Epidermal melanocyte (primary cell): ENCODE data around the gene FKBP11.

Experiments
- DNase-seq: peaks from one replicate; pipeline ENCODE4 v3.0.0; 2011; ENCODE audit warnings: low spot score; ENCODE audit not compliant: insufficient read length

FKBP11 gene

DNA sequence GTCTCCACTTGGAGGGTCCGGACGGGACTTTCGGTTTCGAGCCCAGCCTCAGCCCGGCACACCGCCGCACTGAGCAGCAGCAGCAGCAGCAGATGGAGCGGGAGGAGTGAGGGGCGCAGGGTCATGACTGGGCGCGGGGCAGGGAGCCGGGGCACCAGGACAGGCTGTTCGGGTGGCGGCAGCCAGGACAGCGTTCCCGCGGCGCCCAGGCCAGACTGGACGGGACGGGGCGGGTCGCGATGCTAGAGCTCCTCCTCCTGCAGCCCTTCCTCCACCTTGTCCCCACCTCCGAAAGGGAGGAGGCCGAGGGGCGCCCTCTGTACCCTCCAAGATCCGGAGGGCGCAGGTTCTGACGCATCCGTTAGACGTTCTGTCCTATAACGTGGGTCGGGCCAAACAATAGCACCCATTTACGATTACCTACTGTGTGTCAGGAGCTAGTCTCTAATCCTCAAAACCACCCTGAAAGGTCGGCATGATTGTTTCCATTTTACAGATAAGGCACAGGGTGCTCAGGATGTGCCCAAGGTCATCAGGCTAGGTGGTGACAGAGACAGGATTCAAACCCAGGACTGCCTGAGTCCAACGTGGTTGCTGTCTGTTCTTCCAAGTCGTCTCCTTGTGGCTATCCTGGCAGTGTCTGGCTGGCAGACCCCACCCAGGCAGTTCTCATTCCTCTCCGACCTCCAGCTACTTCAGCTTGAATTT, at the start of gene FKBP11:
Gene FKBP11, minus strand, starts transcription at position 189 of the 708 bp plus-strand sequence. Its CDS starts 64 bp downstream, at position 125.
- peak; percentile 60 for DNase-seq

DNA sequence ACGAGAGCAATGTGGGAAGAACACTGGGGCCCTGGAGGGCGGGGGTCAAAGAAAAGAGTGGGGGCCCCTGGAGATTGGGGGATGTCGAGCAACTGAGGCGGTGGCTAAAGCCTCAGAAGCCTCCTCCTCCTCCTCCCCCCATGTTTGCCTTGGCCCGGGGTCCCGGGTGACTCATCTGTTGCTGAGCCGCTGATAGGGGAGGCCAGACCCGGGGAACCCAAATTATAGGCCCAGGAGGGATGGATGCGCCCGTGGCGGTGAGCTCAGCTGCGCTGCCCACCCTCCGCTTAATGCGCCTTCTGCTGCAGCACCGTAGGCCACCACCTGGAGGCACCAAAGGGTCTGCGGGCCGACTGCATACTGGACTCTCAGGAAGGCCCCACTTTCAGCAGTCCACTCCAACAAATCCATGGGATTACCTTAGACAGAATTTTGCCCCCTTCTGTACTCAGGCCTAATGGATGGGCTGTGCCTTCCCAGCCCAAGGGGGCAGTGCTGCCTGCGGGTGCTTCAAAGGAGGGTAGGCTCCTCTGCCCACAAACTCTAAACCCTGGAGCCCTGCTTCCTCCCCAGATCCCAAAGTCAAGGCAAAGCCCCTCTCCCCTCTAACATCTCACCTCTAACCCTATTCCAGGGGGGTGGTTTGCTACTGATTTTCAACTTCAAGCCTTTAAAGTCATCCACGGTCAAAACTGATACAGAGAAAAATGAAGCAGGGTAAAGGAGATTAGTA, 48.8 kb upstream of the FKBP11 start:
- peak; percentile 32 for DNase-seq

DNA sequence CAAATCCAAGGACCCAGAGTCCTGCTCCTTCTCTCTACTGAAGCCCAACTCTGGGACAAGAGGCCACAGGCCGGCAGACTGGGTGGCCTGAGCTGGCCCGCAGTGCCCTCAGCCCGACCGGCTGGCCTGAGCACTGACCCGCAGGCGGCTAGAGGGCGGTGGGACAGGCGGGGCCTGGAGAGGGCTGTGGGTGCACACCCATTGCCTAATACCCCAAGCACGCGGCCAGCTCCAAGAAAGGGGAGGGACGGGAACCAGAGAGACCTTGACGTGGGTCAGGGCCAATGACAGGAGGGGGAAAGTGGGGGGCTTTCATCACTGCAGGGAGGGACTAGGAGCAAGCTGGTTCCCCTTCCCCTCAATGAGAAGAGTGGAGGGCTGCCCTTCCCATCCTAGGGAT, 48.2 kb upstream of the FKBP11 start:
- peak; percentile 16 for DNase-seq

DNA sequence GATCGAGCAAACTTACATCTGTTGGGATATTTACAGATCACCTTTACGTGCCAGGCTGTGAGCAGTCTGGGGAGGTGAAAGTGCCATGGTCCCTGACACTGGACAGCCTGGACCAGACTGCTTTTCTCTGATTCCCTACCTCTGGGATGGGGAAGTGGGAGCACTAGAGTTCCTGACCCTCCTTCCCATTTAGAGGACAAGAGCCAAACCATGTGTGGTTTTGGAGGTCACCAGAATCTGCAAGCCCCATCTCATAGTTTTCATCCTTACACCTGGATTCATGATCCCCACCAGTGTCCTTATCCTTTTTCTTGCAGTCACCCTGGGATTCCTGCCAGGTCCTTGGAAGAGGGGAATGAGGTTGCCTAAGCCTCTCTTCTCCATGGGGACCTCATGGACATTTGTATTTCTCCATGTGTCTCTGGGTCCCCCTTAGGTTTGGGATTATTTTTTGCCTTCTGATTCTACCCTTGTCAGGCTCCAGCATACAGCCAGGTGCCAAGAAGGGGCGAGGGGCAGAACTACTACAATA, 47.7 kb upstream of the FKBP11 start:
- peak; percentile 13 for DNase-seq

DNA sequence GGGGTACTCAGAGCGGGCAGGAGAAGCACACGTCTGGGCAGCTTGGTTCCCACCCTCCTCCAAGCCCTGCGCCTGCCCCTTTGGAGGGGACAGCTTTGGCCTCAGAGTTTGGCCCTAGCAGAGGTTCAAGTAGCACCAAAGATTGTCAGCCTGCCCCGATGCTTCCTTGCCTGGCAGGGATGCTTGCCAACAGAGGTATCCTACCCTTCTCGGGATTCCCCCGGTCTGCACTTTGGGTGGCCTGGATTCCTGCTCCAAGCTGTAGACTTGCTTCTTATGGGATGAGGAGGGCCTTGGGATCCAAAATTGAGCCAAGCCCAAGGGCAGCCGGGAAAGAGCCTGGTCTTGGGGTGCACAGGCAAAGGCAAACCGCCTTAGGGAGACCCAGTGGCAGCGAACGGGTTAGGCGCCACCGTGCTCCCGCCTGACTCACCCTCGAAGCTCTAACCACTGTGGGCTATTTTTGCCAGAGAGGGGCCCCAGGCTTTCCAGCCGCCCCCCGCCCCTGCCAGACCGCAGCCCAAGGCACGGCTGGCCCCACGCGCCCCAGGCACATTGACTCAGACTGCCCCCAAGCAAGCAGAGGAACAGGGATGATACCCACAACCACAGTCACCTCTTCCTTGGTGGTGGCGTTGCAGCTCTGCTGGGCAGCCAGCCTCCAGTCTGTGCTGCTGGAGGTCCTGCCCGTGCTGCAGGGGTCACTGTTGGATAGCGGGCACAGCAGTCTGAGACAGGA, 47.1 kb upstream of the FKBP11 start:
- peak; percentile 14 for DNase-seq

DNA sequence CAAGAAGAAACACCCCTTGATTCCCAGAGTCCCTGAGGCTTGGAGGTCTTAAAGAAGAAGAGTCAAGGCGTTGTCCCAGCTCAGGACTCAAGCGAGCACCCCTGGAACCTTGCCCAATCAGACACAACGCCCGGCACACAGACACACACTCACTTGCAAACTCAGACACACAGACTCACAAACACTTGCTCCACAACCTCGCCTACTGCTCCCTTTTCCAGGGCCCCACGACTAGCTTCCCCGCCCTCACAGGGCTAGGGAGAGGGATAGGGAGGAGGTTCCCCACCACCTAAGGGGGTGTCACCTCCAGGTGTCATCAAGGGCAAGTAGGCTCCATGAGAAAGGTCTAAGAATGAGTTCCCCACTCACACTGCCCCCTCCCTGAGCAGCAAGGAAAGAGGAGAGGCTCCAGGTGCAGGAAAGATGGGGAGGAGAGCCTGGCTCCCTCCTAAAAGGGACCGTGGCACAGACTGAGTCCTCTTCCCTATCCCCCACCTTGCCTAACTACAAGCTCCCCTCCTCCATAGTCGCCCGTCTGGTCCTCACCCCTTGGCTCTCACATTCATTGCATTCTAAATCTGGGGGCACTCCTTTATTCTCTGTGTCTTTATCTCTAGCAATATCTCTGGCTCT, 45.5 kb upstream of the FKBP11 start:
- DNase-seq, result no peak

DNA sequence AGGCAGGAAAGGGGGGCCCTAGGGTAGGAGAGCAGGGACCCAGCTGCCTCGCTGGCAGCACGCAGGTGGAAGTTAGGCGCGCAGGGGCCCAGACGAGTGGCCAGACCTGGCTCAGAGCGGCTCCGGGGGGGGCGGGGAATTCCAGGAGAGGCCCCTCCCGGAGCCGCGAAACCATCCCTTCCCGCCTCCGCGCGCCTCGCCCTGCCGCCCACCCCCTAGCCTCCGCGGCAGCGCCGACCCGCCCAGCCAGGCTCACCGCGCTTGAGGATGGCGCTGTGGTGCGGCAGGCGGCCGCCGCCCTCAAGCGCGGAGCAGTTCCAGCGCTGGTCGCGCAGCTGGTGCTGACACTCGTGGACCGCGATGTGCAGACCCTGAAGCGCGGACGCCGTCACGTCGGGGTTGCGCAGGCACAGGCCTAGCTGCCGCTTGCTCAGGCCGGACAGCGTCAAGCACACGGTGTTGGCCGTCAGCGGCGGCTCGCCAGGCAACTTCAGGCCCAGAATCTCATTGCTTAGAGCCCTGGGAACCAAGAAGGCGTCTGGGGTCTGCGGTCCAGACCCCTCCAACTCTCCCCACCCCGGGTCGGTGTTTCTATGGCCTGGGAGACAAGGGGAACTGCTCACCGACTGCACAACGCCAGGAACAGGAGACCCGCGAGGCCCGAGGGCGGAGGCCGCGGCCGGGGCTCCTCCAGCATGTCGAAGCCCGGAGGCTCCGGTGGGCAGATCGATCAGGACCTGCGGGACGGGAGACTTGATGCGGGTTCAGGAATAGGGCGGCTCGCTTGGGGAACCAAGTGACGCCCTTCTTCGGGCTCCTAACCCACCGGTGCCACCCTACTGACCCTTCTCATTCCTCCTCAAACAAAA, 44.8 kb upstream of the FKBP11 start:
- no peak for DNase-seq

DNA sequence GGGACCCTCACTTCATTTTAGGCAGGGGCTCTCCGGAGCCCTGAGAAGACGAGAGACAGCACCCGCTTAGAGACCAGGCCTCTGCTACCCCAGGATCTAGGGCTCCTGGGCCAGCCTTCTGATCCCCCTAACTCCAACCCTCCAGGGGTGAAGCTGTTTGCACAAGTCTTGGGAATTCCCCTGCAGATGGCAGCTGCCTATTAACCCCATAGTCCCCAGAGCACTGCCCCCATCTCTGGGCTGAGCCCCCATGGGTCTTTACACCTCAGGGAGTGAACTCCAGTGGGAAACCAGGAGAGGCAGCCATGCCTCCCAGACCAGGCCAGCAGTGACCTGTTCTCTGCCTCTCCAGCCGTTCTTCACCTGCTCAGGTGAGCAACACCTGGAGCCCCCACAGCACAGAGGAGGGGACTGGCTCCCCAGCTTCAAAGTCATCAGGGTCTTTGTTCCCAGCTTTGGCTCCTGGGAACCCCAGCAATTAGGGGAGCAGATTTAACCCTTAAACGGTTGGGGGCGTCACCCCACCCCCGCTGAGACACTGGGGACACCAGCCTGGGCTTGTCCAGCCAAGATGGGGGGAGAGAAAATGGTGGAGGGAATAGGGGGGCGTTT, 44.0 kb upstream of the FKBP11 start:
- no peak for DNase-seq

DNA sequence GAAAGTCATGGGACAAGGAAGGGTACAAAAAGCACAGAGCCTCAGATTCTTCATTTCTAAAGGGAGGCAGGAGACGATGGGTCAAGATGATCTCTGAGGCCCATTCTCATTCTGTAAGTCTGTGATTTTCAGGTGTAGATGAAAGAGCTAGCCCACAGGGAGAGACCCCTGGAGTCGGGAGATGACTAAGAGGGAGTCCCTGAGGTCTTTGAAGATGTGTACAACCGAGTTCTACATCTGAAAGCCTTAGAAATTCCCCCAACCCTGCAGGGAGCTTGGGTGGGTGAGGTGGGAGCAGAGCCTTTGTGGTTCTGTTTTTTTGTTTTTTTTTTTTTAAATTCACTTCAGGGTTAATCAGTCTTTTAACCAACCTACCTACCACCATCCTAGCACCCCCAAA, 43.2 kb upstream of the FKBP11 start:
- DNase-seq, result no peak

DNA sequence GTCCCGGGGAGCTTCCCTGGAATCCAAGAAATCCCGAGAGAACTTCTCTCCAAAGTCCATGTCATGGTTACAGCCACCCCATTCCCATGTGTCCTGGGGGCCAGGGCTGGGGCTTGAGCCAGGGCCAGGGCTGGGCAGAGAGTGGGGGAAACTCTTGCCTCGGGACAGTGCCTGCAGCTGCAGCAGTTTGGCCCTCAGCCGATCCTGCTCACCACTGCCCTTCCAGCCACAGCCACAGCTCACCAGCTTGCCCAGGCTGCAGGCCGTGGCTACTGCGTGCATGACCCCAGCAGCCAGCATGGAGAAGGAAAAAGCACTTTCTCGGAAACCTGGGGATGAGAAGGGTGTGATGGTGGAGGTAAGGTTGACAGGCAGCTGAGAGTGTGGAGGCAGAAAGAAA, 42.7 kb upstream of the FKBP11 start:
- no peak for DNase-seq

DNA sequence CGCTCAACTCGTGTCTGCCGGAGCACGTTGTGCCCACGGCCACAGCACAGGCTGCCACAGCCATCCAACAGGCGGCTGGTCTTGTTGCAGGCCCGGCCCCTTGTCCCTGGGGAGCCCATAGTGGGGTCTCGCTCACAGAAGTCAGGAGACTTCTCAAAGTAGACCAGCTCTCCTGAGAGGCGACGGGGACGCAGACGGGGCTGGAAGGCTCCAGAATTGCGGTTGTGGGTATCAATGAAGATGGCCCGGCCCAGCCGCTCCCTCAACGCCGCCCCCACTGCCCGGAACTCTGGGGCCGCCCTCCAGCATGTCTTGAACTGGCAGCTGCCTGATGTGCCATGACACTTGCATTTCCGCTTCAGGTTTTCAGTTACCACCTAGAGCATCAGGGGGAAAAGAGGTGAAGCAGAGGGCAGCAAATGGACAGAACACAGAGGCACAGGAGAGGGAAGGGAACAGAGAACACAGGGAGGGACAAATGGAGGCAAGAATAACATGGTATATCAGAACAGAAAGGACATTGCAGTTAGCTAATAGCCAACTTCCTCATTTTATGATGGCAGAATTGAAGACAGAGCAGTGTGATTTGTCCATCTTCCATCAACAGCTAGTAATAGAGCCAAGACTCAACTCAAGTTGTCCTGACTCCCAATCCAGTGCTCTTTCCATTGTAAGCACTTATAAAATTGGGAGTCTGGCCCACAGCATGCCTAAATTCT, 41.0 kb upstream of the FKBP11 start:
- no peak for DNase-seq

DNA sequence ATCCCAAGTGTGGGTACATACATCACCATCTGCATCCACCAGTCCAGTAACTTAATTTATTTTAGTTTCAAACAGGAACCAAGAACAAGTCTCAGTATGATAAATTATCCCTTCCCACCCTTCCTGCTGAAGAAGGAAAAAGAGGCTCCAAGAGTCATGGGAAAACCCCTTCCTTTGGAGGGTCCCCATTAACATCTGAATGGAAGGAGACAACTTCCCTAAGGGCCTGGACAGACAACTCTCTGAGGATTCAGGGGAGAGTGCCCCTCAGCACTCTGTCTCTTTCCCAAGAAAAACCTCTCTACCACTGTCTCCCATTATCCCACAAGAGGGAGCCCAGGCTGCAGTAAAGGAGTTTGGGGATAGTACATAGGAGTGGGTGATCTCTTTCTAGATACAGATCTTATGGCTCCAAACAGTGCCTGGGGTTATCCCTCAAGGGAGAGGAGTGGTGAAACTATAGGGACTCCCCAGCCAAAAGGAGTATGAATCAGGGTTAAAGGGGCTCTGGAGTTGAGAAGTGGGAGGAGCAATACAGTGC, 40.1 kb upstream of the FKBP11 start:
- DNase-seq, result no peak

DNA sequence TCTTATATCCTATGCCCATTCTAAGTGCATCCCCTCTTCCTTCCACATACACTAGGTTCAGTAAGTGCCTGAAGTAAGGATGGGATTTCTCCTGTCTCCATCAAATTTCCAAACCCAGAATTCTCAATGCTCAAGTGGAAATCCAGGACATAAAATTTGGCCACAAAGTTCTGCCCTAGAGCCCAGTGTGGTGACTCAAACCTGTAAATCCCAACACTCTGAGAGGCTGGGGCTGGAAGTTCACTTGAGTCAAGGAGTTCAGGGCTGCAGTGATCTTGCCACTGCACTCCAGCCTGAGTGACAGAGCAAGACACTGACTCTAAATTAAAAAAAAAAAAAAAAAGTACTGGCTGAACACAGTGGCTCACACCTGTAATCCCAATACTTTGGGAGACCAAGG, 36.5 kb upstream of the FKBP11 start:
- DNase-seq, result no peak

DNA sequence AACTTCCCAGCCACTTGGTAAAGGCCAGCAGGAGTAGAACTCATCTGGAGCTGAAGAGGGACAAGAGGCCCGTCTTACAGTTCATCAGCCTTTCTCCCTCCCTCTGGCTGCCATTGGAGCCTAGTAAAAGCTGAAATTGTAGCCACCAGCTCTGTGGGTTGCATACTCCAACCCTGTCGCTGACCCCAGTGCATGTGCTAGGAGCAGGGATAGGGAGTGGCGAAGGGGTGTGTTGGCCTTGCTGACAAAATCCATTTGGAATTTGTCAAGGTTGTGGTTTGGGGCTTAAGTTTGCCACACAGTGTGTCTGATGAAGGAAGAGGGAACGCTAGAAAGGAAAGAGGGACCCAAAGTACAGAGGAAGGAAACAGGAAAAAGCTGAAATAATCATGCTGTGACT, 36.0 kb upstream of the FKBP11 start:
- DNase-seq, result no peak

DNA sequence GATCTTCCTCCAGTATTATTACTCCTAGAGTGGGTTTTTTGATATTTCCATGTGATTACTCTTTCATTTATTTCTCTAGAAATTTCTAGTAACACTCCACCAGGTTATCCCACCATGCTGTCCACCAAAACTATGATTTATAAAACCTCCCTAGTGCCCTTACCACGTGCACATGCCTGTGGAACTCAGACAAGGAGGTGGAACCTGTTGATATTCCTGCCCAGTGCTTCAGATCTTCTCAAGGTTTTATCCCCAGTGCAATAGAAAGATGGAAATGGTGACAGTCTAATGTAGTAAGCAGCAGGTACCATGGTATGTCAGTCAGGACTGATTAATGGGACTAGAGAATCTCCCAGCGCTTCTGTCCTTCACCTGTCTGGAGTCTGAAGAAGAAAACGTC, 35.5 kb upstream of the FKBP11 start:
- no peak for DNase-seq

DNA sequence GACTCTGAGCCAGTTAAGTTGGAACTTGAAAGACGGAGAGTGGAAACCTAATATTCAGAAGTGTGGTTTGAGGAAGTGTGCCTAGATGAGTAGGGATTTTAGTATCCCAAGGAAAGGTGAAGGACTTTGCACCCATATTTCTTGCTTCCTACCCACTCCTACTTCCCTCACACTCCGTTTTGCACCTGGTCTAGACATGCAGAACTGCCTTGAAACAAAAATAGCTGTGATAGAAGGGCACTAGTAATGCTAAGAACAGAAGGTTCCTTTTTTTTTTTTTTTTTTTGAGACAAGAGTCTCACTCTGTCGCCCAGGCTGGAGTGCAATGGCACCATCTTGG, 32.7 kb upstream of the FKBP11 start:
- no peak for DNase-seq

DNA sequence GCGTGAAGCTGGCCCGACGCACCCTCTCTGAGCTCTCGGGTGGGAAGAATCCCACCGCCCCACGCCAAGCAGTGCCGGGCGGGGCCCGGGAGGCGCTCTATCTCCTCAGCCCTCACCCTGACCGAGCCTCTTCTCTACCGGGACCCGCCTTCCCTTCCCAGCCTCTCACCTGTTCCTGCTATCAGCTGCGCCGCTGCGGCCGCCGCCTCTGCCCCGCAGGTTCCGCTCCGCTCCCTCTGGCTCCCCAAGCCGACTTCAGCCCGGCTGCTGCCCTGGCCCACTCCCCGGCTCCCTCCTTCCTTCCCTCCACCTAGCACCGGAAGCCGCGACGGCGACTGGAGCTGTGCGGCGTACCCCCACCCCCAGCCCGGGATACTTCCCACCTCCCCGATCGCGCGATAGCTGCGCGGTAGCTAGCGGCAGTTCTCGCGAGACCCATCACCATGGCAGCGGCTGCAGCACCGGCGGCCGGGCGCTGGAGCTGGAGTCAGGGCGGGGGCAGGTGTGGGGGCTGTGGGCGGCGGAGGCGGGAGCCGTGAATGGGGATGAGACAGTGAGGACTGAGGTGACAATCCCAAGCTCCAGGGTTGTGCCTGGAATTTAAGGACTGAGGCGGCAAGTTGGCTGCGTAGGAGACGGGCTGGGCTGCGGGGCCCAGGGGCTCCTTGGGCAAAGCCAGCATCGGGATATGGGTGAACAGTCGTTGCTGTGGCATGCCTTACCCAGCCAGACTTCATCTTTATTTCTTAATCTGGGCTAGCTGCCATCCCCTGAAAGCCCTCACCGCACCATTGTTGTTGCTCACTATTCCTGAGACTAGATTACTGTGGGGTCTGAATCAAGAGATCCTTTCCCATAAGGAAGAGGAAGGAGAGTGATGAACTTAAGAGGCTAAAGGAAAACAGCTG, 32.1 kb upstream of the FKBP11 start, which contains the start of gene ARF3:
Gene ARF3, minus strand, starts transcription at position 347 of the 908 bp plus-strand sequence. CDS start 16,392 bp downstream, outside the sequence.
- DNase-seq, result peak; percentile 92
